Tibial nerve (tissue), 3 donors: ENCODE results near the gene SUOX.

Source experiments
- EP300 ChIP-seq, 2 donors: sonication (generic); formaldehyde crosslinking; IDR thresholded peaks; one replicate each; pipeline ENCODE4 v1.6.1; 2017; ENCODE audit warnings: antibody characterized with exemption in 2 of 2, mild to moderate bottlenecking in 1 of 2
- POLR2A ChIP-seq, 2 donors: fragments of 450-650 bp; IDR thresholded peaks; one replicate each; pipeline ENCODE4 v1.6.1; 2017; ENCODE audit warnings: antibody characterized with exemption in 2 of 2, mild to moderate bottlenecking in 2 of 2, moderate library complexity in 2 of 2

- no peak for TF ChIP-seq POLR2A (IDR thresholded peaks at IDR 0.05)
- no peak for TF ChIP-seq EP300 (IDR thresholded peaks at IDR 0.05)
Measured at GRCh38 chr12:55972042-55972441, 25.0 kb upstream of the SUOX start.
